Nephron (organoid): Measurements from ENCODE around the gene GABRG3.

Source experiments
- H3K27ac Mint-ChIP-seq, 3 experiments: 2 replicates each; pipeline ENCODE4 v1.8.0; 2020; ENCODE audit warnings: mixed read lengths in 3 of 3, mild to moderate bottlenecking in 2 of 3, moderate library complexity in 1 of 3
- H3K27me3 Mint-ChIP-seq: 2 replicates; pipeline ENCODE4 v1.8.0; 2021; ENCODE audit warnings: low read depth, mild to moderate bottlenecking, moderate library complexity, mixed read lengths
- H3K36me3 Mint-ChIP-seq: 2 replicates; pipeline ENCODE4 v1.8.0; 2020; ENCODE audit warnings: low read depth, mixed read lengths
- H3K4me1 Mint-ChIP-seq: 2 replicates; pipeline ENCODE4 v1.8.0; 2020; ENCODE audit warnings: mixed read lengths
- H3K4me3 Mint-ChIP-seq, 3 experiments: 2 replicates each; pipeline ENCODE4 v1.8.0; 2020; ENCODE audit warnings: mild to moderate bottlenecking in 3 of 3, mixed read lengths in 3 of 3, moderate library complexity in 2 of 3
- H3K9me3 Mint-ChIP-seq: 2 replicates; pipeline ENCODE4 v1.8.0; 2020; ENCODE audit warnings: mixed read lengths
- TF ChIP-seq, protein P1 (sequence below), 3 experiments: fragments of 200-600 bp; sonication (generic); IDR thresholded peaks; one replicate each; pipeline ENCODE4 v1.5.0; 2021; ENCODE audit warnings: antibody characterized with exemption in 3 of 3; ENCODE audit not compliant: unreplicated experiment in 3 of 3

Gene GABRG3

GRCh38 chr15:26971271-26972018, 464 bp downstream of the GABRG3 start:
- H3K36me3 Mint-ChIP-seq, result no peaks in the 10 kb centered on the region
- no peaks in the 10 kb centered on the region for H3K9me3 Mint-ChIP-seq
- peaks cover 10% of the 10 kb centered on the region for H3K4me1 Mint-ChIP-seq
- peak overlapping the region; percentile 81 to 94 (median 93) for H3K4me3 Mint-ChIP-seq
- H3K27ac Mint-ChIP-seq, result peak overlapping the region in 1 of 3 experiments; percentile 66
- H3K27me3 Mint-ChIP-seq, result peaks cover 59% of the 10 kb centered on the region
- TF ChIP-seq, protein P1, sequence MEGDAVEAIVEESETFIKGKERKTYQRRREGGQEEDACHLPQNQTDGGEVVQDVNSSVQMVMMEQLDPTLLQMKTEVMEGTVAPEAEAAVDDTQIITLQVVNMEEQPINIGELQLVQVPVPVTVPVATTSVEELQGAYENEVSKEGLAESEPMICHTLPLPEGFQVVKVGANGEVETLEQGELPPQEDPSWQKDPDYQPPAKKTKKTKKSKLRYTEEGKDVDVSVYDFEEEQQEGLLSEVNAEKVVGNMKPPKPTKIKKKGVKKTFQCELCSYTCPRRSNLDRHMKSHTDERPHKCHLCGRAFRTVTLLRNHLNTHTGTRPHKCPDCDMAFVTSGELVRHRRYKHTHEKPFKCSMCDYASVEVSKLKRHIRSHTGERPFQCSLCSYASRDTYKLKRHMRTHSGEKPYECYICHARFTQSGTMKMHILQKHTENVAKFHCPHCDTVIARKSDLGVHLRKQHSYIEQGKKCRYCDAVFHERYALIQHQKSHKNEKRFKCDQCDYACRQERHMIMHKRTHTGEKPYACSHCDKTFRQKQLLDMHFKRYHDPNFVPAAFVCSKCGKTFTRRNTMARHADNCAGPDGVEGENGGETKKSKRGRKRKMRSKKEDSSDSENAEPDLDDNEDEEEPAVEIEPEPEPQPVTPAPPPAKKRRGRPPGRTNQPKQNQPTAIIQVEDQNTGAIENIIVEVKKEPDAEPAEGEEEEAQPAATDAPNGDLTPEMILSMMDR (IDR thresholded peaks at IDR 0.05; ENCODE audit: unreplicated experiment in 3 of 3), result peak in 1 of 3 experiments; percentile 16

- TF ChIP-seq, protein P1 (IDR thresholded peaks at IDR 0.05; ENCODE audit: unreplicated experiment in 3 of 3), result no peak
- peak overlapping the region; percentile 81 to 94 (median 93) for H3K4me3 Mint-ChIP-seq
- peak overlapping the region in 2 of 3 experiments; percentile 25 to 66 for H3K27ac Mint-ChIP-seq
- peaks cover 10% of the 10 kb centered on the region for H3K4me1 Mint-ChIP-seq
- H3K9me3 Mint-ChIP-seq, result no peaks in the 10 kb centered on the region
- no peaks in the 10 kb centered on the region for H3K36me3 Mint-ChIP-seq
- H3K27me3 Mint-ChIP-seq, result peaks cover 53% of the 10 kb centered on the region
These were observed 1.7 kb downstream of the GABRG3 start for GRCh38 chr15:26972636-26973035.

DNA sequence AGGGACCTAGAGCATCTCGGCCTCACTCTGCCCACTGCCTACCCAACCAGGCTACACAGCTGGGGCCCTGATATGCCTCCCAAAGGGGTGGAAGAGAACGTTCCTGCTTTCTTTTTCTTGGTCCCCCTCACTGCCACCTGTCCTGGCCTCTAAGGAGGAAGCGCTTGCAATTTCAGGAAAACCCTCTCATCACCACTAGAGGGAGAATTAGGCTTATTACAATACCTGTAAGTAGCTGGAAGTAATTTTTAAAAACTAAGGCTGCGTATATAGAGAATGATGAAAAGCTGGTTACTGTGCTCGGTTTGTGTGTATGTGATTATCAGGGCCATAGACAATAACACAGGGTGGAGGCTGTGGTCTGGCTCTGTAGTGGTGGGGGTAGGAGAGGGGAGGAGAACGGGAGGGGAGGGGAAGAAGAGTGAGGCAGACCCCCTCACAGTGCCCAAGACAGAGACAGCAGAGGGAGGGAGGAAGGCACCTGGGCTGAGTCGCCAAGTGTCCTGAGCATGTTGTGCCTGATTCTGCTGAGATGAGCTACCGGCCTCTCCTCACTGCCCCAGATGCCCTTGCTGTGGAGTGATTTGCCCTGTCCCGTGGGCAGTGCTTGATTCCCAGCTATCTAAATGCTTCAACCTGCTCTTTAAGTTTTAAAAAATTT, 3.3 kb downstream of the GABRG3 start:
- peak overlapping the region in 2 of 3 experiments; percentile 48 to 57 for H3K4me3 Mint-ChIP-seq
- TF ChIP-seq, protein P1 (IDR thresholded peaks at IDR 0.05; ENCODE audit: unreplicated experiment in 3 of 3), result peak; percentile 62 to 68 (median 65)
- H3K27me3 Mint-ChIP-seq, result peaks cover 42% of the 10 kb centered on the region
- no peaks in the 10 kb centered on the region for H3K36me3 Mint-ChIP-seq
- H3K9me3 Mint-ChIP-seq, result no peaks in the 10 kb centered on the region
- H3K27ac Mint-ChIP-seq, result peak overlapping the region in 1 of 3 experiments; percentile 0
- H3K4me1 Mint-ChIP-seq, result peaks cover 10% of the 10 kb centered on the region

- Mint-ChIP-seq H3K4me3 (no peak overlapping the region), H3K9me3 (no peaks in the 10 kb centered on the region), H3K36me3 (no peaks in the 10 kb centered on the region), H3K27me3 (peaks cover 7% of the 10 kb centered on the region), H3K27ac (no peak overlapping the region), H3K4me1 (no peaks in the 10 kb centered on the region)
- TF ChIP-seq, protein P1 (IDR thresholded peaks at IDR 0.05; ENCODE audit: unreplicated experiment in 3 of 3), result no peak
These were observed 10.5 kb downstream of the GABRG3 start for GRCh38 chr15:26981492-26981891.

GRCh38 chr15:26983822-26984221, 12.8 kb downstream of the GABRG3 start:
- Mint-ChIP-seq H3K4me1 (no peaks in the 10 kb centered on the region), H3K36me3 (no peaks in the 10 kb centered on the region), H3K4me3 (no peak overlapping the region), H3K27me3 (peaks cover 7% of the 10 kb centered on the region), H3K9me3 (peaks cover 8% of the 10 kb centered on the region), H3K27ac (no peak overlapping the region)
- TF ChIP-seq, protein P1 (IDR thresholded peaks at IDR 0.05; ENCODE audit: unreplicated experiment in 3 of 3), result no peak
